ENCODE measurements around the gene PLET1.
"Not testable (repeated sequence)": the region's sequence is repeated elsewhere in the genome, so short reads cannot be mapped to it uniquely, and the experiment has no call there.

Gene PLET1

DNA sequence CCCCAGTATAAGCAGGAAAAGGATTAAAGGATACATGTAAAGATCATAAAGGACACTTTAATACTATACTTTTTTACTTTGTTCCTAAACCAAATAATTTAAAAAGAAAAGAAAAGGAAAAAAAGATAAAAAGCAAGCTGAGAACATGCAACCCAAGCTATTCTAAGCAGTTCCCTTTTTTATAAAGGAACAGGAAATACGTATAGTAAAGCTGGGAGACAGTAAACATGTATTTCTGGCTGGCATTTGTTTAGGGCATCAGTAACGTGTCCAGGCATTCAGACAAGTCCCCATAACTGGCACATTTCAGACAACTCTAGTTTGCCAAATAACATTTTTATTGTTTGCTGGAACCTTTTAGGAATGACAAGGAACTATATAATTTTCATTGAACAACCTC lies 60.4 kb downstream of the PLET1 start:
- no peak for DNase-seq

DNA sequence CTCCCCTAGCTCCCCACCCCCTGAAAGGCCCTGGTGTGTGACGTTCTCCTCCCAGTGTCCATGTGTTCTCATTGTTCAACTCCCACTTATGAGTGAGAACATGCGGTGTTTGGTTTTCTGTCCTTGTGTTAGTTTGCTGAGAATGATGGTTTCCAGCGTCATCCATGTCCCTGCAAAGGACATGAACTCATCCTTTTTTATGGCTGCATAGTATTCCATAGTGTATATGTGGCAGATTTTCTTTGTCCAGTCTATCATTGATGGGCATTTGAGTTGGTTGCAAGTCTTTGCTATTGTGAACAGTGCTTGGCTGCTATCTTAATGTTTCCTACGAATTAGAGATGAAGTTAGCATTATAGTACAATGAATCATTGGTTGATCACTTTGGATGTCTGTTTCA lies 61.6 kb downstream of the PLET1 start:
- DNase-seq: not testable (repeated sequence)

Data from CD4-positive, alpha-beta T cell treated with Interferon alpha-2 for 1 hour (primary cell).